GM06990 (cell line): Measurements from ENCODE around the gene TRA2B.

ENCODE experiments used
- DNase-seq: peaks from one replicate; pipeline ENCODE4 v3.0.0-alpha.2; 2011; ENCODE audit not compliant: insufficient read length; ENCODE audit errors: extremely low read depth
- H3K27me3 ChIP-seq: replicated peaks from 2 replicates; pipeline ENCODE4 v1.6.0; 2011; ENCODE audit warnings: low read length; ENCODE audit not compliant: control insufficient read depth, insufficient read depth
- H3K36me3 ChIP-seq: 2 replicates; pipeline ENCODE4 v1.5.1; 2011; ENCODE audit warnings: low read length; ENCODE audit not compliant: control insufficient read depth, insufficient read depth
- H3K4me3 ChIP-seq: replicated peaks from 2 replicates; pipeline ENCODE4 v1.5.1; 2011; ENCODE audit warnings: low read depth, mild to moderate bottlenecking, control low read depth, low read length
- TF ChIP-seq, protein P1 (sequence below): IDR thresholded peaks from 2 replicates; pipeline ENCODE4 v1.5.1; 2011; ENCODE audit warnings: low read length, control low read depth, mild to moderate bottlenecking, inconsistent platforms; ENCODE audit not compliant: insufficient read depth, poor library complexity, severe bottlenecking

TRA2B gene

DNA sequence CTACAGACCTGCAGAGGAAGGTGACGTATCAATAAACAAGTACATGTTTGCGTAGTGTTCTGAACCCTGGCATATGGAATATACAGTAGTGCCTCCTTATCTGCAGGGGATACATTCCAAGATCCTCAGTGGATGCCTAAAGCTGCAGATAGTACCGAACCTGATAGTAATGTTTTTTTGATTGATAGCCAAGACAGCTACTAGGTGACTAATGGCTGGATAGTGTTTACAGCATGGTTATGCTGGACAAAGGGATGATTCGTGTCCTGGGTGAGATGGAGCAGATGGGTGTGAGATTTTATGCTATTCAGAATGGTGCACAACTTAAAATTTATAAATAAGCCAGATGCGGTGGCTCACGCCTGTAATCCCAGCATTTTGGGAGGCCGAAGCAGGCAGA, 57.2 kb downstream of the TRA2B start:
- H3K27me3 ChIP-seq = no peaks in the 10 kb centered on the region
- TF ChIP-seq, protein P1, sequence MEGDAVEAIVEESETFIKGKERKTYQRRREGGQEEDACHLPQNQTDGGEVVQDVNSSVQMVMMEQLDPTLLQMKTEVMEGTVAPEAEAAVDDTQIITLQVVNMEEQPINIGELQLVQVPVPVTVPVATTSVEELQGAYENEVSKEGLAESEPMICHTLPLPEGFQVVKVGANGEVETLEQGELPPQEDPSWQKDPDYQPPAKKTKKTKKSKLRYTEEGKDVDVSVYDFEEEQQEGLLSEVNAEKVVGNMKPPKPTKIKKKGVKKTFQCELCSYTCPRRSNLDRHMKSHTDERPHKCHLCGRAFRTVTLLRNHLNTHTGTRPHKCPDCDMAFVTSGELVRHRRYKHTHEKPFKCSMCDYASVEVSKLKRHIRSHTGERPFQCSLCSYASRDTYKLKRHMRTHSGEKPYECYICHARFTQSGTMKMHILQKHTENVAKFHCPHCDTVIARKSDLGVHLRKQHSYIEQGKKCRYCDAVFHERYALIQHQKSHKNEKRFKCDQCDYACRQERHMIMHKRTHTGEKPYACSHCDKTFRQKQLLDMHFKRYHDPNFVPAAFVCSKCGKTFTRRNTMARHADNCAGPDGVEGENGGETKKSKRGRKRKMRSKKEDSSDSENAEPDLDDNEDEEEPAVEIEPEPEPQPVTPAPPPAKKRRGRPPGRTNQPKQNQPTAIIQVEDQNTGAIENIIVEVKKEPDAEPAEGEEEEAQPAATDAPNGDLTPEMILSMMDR = no peak
- no peaks in the 10 kb centered on the region for H3K36me3 ChIP-seq
- DNase-seq = no peak
- H3K4me3 ChIP-seq = no peak overlapping the region

DNA sequence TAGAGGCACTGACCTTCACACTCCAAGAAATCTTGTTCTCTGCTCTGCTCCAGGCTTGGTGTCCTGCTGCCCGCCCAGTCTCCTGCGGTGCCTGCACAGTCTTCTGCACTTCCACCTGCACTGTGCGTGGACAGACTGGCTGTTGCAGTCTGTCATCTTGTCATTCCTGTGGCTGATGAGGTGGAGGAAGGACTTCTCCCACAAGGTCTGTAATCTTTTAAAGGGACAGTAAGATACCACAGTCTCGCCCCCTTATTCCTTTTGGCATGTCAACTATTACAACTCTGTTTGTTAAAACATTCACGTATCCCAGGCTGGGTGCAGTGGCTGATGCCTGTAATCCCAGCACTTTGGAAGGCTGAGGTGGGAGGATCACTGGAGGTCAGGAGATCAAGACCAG, 58.9 kb downstream of the TRA2B start:
- no peak overlapping the region for H3K4me3 ChIP-seq
- no peaks in the 10 kb centered on the region; the same call in 1 of the 2 replicates for H3K27me3 ChIP-seq

DNA sequence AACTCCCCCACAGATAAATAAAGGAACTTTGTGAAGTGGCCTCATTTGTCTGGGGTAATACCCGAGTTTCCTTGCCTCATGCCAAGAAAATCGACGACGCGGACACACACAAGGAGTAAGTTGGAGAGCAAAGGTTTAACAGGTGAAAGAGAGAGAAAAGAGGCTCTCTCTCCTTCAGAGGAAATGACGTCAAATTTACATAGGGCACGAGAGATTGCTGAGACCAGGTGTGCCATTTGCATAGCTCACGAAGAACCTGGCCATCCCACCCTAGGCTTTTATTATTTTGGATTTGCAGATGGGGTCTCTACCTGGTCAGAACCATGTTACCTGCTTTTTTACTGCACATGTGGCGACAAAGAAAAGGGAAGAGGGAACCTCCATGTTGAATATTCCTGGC, 63.7 kb downstream of the TRA2B start:
- Histone ChIP-seq H3K27me3 (no peaks in the 10 kb centered on the region; the same call in 1 of the 2 replicates), H3K4me3 (no peak overlapping the region), H3K36me3 (no peaks in the 10 kb centered on the region)
- DNase-seq = no peak
- TF ChIP-seq, protein P1 = no peak

More for the DNA sequence above, 58.9 kb downstream of the TRA2B start:
- no peak for DNase-seq
- no peaks in the 10 kb centered on the region for H3K36me3 ChIP-seq
- TF ChIP-seq, protein P1 = no peak

DNA sequence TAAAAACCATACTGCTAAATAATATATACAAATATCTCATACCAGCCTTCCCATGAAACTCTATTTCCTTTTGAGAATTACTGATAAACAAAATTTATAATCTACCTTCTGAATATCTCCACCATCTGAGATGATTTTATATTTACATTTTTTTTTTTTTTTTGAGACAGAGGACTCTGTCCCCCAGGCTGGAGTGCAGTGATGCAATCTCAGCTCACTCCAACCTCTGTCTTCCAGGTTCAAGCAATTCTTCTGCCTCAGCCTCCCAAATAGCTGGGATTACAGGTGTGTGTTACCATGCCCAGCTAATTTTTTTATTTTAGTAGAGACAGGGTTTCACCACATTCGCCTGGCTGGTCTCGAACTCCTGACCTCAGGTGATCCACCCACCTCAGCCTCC, 70.2 kb downstream of the TRA2B start:
- DNase-seq = no peak
- no peak overlapping the region for H3K4me3 ChIP-seq
- H3K36me3 ChIP-seq = no peaks in the 10 kb centered on the region
- no peaks in the 10 kb centered on the region for H3K27me3 ChIP-seq
- TF ChIP-seq, protein P1 = no peak

DNA sequence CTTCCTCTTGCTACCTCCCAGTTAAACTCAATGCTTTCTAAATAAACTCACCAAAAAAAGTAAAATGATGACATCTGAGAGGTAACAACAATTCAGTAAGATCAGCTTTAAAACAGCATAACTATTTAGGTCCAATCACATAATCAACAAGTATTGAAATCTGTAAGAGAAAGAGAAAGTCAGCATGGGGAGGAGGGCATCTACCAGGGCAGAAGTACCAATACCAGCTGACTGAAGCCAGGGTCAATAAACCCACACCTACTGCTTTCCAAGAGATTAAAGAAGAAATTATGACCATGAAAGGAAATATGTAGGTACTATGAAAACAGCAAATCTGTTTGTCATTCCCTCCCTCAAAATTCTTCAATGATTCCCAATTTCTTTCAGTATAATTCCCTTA, 70.8 kb downstream of the TRA2B start:
- DNase-seq = no peak
- TF ChIP-seq, protein P1 = no peak
- no peak overlapping the region for H3K4me3 ChIP-seq
- H3K27me3 ChIP-seq = no peaks in the 10 kb centered on the region
- no peaks in the 10 kb centered on the region for H3K36me3 ChIP-seq

DNA sequence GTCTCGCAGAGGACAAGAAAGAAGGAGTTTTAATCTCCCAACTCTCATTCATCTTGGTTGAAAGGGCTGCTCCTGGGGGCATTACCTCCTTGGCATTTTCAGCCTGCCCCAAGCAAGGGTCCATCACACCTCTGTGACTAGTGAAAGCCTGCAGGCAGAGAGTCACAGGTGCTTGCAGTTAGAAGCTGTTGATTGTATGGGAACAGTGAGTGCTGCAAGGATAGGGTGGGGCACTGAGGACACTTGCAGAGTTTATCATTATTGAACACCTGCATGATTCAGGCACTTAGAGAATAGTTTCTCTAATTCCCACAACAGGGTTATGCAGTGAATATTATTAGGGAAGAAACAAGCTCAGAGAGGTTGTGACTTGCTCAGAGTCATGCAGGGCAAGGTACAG, 71.3 kb downstream of the TRA2B start:
- TF ChIP-seq, protein P1 = no peak
- Histone ChIP-seq H3K36me3 (no peaks in the 10 kb centered on the region), H3K27me3 (no peaks in the 10 kb centered on the region), H3K4me3 (no peak overlapping the region)
- no peak for DNase-seq
